T-helper 1 cell treated with Interleukin-12 subunit alpha and Interleukin-12 subunit beta and Interleukin-4 antibody, amounts not matched to agents 30 ng/mL and 1 ng/mL, for 36 hours (primary cell): ENCODE data around the gene WBP1L. TPM values are rescaled to one million over a fixed set of nuclear protein-coding genes. Genes with fewer than 3 reads are reported as not detected.
"Not testable (repeated sequence)": the region's sequence is repeated elsewhere in the genome, so short reads cannot be mapped to it uniquely, and the experiment has no call there.

Experiments used
- intact Hi-C: fragments of 100-400 bp; cut with micrococcal nuclease; formaldehyde crosslinking; loops from one replicate; pipeline ENCODE4 v1.15.1; 2024
- total RNA-seq: library from RNA; stranded (reverse); gene quantifications from 2 replicates; pipeline ENCODE4 v1.2.3, GENCODE V29; 2022

WBP1L gene
- total RNA-seq, 1 donor from 2014 or later = 35.9 TPM

DNA sequence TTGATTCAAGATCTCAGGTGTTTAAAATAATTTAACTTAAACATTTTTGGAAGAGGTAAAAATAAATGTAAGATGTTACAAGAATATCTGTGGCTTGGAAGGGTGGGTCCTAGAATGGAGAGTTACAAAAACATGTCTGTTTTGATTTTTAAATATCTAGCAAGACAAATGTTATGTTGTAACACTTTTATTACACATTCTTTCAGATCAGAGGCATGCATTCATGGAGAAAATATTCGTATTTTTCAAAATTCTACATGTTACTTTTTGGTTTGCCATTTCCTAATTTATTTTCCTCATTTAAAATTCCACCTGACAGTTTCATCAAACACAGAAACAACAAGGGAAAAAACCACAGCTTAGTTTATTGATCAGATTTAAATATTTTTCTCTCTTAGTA, 10.0 kb downstream of the WBP1L start:
- intact Hi-C loops = loop anchor here (1.0 to 5.0 kb wide), 3 partner anchors 21 to 148 kb away; no protein-coding TSS in a partner anchor

DNA sequence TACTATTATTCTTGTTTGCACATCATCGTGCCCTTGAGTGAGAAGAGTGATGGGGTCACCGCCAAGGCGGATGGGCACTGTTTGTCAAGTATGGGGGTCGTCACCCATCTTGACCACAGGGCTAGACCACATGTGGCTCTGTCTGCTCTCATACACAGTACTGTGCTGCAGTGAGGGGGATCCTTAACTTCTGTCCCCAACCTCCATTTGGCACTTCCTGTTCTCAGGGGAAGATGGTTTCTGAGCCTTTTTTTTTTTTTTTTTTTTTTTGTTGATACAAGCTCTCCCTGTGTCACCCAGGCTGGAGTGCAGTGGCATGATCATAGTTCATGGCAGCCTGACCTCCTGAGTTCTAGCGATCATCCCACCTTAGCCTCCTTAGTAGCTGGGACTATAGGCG, 13.6 kb downstream of the WBP1L start:
- intact Hi-C loops = no loop called here

DNA sequence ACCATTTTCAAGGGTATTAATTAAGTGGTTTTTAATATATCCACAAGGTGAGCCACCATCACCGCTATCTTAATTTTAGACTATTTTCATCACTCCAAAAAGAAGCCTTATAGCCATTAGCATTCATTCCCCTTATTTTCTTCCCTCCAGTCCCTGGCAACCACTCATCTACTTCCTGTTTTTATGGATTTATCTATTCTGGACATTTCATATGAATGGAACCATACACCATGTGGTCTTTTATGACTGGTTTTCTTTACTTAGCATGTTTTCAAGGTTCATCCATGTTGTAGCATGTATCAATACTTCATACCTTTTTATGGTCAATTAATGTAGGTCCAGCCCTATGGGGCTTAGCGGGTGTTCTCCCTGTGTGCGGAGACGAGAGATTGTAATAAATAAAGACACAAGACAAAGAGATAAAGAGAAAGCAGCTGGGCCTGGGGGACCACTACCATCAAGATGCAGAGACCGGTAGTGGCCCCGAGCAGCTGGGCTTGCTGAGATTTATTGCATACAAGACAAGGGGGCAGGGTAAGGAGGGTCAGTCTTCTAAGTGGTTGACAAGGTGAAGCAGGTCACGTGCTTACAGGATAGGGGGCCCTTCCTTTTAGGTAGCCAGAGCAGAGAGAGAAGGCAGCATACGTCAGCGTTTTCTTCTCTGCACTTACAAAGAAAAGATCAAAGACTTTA, 14.6 kb downstream of the WBP1L start:
- intact Hi-C loops = no loop called here

DNA sequence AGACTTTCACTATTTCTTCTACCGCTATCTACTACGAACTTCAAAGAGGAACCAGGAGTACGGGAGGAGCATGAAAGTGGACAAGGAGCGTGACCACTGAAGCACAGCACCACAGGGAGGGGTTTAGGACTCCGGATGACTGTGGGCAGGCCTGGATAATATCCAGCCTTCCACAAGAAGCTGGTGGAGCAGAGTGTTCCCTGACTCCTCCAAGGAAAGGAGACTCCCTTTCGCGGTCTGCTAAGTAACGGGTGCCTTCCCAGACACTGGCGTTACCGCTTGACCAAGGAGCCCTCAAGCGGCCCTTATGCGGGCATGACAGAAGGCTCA, 15.2 kb downstream of the WBP1L start:
- intact Hi-C loops = not testable (repeated sequence)

DNA sequence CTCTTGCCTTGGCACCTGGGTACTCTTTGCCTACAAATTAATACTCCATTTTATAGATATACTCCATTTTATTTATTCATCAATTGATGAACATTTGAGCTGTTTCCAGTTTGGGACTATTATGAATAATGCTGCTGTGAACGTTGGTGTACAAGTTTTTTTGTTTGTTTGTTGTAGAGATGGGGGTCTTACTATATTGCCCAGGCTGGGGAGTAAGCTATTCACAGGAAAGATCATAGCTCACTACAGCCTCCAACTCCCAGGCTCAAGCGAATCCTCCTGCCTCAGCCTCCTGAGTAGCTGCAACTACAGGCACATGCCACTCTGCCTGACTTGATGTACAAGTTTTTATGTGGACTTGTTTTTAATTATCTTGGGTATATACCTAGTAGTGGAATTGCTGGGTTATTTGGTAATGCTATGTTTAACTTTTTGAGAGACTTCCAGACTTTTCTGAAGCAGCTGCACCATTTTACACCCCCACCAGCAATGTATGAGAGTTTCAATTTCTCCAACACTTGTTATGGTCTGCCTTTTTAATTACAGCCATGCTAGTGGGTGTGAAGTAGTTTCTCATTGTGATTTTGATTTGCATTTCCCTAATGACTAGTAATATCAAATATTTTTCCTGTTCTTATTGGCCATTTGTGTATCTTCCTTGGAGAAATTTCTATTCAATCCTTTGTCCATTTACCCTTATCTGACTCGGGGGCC, 15.9 kb downstream of the WBP1L start:
- intact Hi-C loops = no loop called here

DNA sequence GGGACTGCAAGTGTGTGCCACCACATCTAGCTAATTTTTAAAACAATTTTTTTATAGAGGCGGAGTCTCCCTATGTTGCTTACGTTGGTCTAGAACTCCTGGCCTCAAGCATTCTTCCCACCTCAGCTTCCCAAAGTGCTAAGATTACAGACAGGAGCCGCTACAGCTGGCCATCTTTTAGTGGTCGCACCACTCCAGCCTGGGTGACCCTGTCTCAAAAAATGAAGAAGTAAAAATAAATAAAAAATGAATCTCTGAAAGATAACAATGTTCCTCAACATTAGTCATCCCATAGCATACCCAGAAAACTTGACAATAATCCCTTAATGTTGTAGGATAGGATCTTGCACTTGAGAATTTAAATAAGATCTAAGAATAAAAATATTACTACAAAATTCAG, 18.2 kb downstream of the WBP1L start:
- intact Hi-C loops = no loop called here

DNA sequence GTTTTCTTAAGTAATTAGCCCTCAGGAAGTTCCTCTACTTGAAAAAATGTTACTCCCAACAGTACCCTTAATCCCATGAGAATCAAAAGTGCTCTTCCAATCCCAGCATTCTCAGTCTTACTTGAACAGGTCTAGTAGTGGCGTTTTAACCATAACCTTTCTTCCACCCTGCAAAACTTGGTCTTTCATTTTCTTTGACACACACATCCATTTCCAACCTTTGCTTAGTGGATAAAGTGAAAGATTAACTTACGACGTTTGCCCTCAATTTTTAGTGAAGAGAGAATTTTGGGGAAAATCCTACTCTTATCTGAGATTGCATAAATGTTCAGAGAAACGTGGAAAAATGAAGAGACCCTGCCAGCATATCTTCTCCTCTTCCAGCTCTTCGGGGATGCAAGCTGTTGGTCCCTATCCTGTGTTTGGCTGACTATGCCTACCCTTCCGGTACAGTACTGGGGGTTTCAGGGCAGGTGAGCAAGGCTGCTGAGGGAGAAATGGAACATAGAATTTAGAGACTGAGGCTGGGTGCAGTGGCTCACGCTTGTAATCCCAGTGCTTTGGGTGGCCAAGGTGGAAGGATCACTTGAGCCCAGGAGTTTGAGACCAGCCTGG, 18.8 kb downstream of the WBP1L start:
- intact Hi-C loops = no loop called here

DNA sequence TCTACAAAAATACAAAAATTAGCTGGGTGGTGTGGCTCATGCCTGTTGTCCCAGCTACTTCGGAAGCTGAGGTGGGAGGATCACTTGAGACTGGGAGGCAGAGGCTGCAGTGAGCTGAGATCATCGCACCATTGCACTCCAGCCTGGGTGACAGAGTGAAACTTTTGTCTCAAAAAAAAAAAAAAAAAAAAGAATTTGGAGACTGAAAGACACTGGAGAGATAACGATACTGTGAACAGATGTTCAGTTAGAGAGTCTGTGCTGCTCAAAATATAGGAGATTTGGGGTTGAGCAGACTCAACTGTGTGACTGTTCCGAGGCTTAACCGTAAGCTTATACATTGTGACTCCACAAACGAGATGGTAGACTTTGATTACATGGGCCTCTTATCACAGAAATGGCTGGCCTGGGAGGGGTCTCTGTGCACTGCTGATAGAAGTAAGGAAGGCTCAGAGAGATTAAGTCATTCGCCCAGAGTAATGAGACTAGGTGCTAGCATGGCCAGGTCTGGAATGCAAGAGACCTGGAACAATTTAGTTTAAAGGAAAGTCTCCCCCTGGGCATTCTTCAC, 19.4 kb downstream of the WBP1L start:
- intact Hi-C loops = no loop called here

DNA sequence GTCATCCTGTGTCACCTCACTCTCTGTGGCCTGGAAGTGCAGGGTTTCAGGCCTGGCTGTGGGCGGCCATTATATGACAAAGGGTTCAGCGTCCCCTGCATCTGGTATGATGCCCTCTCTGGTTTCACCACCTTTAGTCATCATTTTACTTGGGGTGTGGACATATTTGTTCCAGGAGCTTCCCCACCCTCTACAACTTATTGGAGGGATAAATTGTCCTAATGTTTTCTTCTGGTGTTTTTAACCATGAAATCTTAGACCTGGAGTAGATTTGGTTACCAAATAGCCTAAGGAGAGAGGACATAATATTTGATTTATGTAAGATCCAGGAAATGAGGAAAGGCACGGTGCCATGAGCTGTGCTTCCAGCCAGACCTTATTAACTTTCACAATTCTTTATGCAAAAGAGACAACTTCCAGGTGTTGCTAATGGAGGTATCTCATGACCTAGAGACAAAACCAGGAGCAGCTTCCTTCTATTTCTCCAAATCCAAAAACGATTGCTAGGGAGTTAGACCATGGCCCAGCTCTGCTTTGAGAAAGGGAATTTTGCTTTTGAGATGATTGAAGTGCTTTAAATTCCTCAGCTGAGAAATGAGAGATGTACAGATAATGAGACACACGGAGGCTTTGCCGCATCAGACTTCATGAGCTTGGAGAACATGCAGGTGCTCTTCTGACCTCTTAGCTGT, 20.9 kb downstream of the WBP1L start:
- intact Hi-C loops = loop anchor here (5.0 kb wide), 1 partner anchor 38 kb away; no protein-coding TSS in a partner anchor

DNA sequence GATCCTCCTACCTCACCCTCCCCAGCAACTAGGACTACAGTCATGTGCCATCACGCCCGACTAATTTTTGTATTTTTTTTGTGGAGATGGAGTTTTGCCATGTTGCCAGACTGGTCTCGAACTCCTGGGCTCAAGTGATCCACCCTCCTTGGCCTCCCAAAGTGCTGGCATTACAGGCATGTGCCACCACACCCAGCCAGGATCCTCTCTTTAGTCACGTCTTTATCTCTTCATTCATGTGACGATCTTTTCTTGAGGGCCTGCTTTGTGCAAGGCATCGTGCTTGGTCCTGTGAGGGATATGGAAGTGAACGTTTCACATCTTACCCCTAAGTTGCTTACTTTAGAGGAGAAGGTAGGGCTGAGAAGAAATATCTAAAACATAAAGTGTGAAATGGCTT, 21.6 kb downstream of the WBP1L start:
- intact Hi-C loops = loop anchor here (5.0 kb wide), 1 partner anchor 37 kb away; no protein-coding TSS in a partner anchor

DNA sequence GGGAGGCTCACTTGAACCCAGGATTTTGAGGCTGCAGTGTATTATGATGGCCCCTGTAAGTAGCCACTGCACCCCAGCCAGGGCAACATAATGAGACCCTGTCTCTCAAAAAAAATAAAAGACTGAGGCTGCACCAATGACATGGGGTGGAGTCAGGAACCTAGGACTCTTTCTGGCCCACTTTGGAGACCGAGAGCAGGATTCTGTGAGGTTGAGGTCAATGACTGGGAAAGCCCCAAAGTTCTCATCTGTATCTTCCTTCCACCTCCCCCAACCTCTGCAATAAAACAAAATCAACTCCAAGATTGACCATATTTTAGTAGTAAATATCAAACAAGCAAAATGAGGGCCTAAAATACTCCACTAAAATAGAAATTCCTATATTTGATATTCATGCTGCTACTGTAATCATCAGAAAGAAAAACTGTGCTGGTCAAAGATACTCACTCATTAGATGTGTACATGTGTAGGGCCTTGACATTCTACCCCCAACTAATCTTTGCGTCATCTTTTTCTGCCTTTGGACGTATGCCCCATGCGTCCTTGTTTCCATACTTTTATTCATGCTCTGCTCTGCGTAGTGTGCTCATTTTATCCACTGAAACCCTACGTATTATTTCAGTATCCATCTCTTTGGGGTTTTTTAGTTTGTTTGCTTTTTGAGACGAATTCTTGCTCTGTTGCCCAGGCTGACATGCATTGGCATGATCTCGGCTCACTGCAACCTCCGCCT, 23.8 kb downstream of the WBP1L start:
- intact Hi-C loops = loop anchor here (5.0 kb wide), 1 partner anchor 35 kb away; no protein-coding TSS in a partner anchor

DNA sequence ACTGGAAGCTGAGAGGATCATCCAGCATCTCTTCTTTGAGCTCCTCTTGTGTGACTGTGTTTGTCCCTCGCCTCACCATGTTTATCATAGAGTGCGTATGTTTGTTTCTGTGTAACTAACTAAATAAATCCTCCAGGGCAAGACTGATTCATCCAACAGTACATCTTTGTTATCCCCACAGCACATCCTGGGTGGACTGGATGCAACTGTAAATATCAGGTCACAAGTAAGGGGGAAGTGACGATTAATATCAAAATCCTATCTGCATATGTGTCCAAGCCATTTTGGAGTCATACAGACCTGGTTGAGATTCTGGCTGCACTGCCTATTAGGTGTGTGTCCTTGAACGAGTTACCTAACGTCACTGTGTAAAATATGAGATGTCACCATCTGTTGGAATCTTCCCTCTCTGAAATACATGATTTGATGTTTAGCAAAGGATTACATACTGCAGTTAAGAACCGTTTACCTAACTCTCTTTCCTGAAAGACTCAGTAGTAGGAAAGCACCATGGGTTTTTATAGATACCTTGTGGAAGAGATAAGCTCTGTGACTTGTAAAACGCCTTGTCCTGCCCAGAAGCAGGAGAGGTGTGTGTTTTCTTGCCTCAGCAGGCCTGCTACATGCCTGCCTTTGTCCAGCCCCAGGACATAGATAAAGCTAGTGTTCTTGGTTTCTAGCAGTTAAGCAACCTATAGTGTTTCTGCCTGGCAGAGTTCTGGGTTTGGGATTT, 25.8 kb downstream of the WBP1L start:
- intact Hi-C loops = loop anchor here (5.0 kb wide), 1 partner anchor 33 kb away; no protein-coding TSS in a partner anchor

DNA sequence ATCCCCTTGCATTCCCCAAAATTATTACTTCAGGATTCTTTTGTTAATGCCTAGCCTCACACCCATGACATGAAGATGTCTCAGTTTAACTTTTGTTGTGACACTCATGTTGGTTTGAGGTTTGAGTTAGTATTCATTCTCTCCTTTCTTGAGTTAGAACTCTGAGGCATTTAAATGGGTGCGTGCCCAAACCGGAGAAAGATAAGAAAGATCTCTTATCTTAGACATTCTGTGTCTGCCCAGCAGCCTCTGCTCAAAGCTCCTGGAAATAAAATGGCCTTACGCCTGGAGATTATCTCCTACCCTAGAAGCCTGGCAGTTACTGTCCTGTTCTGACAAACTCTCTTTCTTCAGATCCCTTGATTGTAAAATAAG, 26.3 kb downstream of the WBP1L start:
- intact Hi-C loops = no loop called here

DNA sequence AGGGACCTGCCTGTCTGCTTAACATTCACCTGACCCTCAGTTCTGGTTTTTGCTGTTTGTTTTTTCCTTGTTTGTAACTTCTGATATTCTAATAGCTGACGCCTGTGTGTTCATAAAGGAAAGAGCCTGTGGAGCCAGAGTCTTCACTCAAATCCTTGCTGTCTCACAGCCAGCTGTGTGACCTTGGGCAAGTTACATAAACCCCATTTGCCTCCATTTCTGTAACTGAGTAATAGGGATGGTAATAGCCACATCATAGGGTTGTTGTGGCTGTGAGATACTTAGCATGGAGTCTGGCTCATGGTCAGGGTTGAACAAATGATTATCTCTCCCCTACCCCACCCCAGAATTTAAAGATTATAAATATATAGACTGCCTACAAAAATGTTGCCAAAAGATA, 27.0 kb downstream of the WBP1L start:
- intact Hi-C loops = no loop called here

DNA sequence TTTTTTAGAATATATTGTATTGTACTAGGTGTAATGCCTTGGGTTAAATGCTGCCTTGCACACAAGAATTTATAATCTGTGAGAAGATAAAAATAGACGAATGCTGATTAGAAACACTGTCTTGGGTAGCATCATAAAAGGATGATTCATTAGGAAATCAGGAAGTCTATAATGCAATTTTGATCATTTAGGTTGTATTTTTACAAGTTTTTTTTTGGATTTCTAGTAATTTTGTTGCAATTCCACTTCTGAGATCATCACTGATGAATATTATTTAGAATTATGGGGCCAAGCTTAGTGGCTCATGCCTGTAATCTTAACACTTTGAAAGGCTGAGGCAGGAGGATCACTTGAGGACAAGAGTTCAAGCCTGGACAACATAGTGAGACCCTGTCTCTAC, 29.6 kb downstream of the WBP1L start:
- intact Hi-C loops = no loop called here

DNA sequence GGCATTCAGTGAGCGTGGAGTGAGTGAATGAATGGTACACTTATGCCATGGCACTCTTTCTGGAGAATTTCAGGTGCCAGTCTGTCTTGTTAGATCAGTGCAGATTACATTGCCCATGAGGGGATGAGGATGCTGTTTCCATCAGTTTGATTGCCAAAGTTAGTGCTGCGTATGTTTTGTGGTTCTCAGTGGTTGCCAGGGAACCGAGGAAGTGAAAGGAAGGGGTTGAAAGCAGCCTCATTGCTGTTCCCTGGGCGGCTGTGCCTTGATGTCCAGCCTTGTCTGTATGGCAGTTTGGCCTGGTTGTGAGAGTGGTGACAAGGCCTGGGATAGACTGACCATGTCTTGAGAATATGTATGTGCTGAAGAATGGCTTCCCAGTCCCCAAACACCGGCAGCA, 30.2 kb downstream of the WBP1L start:
- intact Hi-C loops = loop anchor here (2.0 kb wide), 1 partner anchor 21 kb away; no protein-coding TSS in a partner anchor

DNA sequence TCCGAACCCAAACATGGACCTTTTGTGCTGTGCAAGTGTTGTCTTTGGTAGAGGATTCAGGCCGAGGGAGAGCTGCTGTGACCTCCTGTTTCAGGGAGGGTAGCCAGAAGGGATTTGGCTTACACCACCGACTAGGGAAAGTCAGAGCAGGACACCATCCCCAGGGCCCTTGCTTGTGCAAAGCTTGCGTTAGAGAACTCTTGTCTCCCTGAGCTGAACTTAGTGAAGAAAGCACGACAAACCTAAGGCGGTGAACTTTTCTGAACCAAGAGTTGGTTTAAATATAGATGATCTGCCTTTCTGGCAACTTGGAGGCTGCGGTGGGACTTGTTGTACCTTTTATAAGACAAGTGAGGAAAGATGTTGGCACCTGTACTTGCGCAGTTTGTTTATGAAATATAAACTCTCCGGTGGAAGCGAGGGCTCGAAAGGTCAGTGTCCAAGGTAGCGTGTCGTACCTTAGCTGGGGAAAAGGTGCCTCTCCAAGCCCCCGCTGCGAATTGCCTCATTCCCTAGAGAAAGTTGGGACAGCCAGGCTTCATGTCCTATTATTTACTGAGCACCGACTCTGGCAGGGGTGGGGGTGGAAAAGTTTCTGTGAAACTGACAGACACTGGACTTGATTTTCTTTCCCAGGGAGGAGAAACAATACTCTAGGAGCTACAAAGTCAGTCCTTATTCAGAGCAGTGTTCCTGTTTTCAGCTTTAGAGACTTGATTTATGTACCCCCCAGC, 31.6 kb downstream of the WBP1L start:
- intact Hi-C loops = loop anchor here (2.0 kb wide), 1 partner anchor 23 kb away; no protein-coding TSS in a partner anchor

DNA sequence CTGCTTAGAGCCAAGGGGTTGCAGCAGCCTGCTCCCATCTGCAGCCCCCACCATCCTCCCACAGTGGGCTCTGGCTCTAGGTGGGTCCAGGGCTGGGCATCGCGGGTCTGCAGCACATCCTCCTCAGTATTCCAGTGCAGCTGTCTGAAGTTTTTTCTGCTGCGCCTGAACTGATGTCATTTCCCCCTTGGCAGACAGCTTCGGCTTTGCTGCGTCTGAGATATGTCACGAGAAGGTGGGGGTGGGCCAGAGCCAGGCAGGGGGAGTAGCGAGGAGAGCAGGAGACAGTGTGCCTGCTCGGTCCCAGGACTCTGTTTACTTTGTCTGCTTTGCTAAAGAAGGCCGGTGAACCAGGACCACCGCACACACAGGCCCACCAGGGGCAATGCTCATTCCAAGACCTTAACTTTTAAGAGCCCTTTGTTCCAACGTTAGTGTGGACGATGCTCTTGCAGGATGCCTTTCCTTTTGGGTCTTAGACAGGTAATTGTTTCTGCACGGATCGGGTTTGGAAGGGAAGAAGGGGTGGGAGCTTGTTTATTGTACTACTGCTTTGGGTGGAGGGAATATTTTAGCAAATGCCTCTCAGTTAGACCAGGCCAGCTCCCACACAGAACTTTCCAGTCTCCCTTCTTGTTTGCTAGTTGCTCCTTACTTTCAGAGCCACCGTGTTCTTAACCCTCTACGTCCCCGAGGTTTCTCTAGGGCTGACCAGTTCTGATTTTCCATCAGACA, 32.4 kb downstream of the WBP1L start:
- intact Hi-C loops = loop anchor here (2.0 kb wide), 1 partner anchor 23 kb away; no protein-coding TSS in a partner anchor
